Right cardiac atrium (tissue), 5 donors: Measurements from ENCODE around the gene ZNF121. TPM values are rescaled to one million over a fixed set of nuclear protein-coding genes. Genes with fewer than 3 reads are reported as not detected.
A peak's percentile ranks its signal among the peaks of the same experiment; 100 is the strongest.
"Not testable (repeated sequence)": the region's sequence is repeated elsewhere in the genome, so short reads cannot be mapped to it uniquely, and the experiment has no call there.

Experiments
- ATAC-seq, 2 donors: fragments of 200-7000 bp; cut with Tn5 transposase; one replicate each; pipeline versions ENCODE4 v1.8.0 to v1.9.1; 2020; ENCODE audit warnings: moderate library complexity in 2 of 2, mild to moderate bottlenecking in 1 of 2
- DNase-seq, 3 donors: peaks; one replicate each; pipeline ENCODE4 v3.0.0-alpha.2; 2020
- H3K27ac ChIP-seq: one replicate; pipeline ENCODE4 v1.5.1; 2013; ENCODE audit warnings: mild to moderate bottlenecking, low read length, control low read depth, moderate library complexity
- H3K27me3 ChIP-seq: one replicate; pipeline ENCODE4 v1.6.1; 2013; ENCODE audit not compliant: control insufficient read depth, insufficient read depth
- H3K4me1 ChIP-seq: one replicate; pipeline ENCODE4 v1.6.1; 2013; ENCODE audit warnings: low read length; ENCODE audit not compliant: control insufficient read depth, insufficient read depth
- H3K4me3 ChIP-seq: one replicate; pipeline ENCODE4 v1.5.1; 2013; ENCODE audit warnings: low read length, control low read depth
- H3K9me3 ChIP-seq: one replicate; pipeline ENCODE4 v1.6.1; 2013; ENCODE audit warnings: low read length; ENCODE audit not compliant: control insufficient read depth
- WGBS: extraction: QIAGEN DNeasy Blood & Tissue Kit; methylation state at CpG from one replicate; pipeline ENCODE4 v1.1.7; 2013; 5-methylcytosine and 5-hydroxymethylcytosine counted together
- intact Hi-C, 4 donors: fragments of 100-400 bp; cut with DNase I; formaldehyde crosslinking; loops; one replicate each; pipeline versions ENCODE4 v1.11.0 to v1.14.0; 2022 to 2023
- polyA plus RNA-seq: library from polyadenylated mRNA; stranded (reverse); fragments of 200-250 nt; gene quantifications from one replicate; pipeline ENCODE4 v1.2.3, GENCODE V29; 2013
- total RNA-seq, 4 donors: library from RNA; stranded (reverse); fragmentation: NEBNext Ultra II Directional; extraction: Animal tissue kit (Norgen Biotek cat#: 25700); gene quantifications; one replicate each; pipeline ENCODE4 v1.2.1, GENCODE V29; 2021
- donor health status: healthy with polysubstance abuse.
- donor health status: DM: no; HTN: yes; CAD: no.
- donor health status: DM: no; HTN: no; CAD: no.
- donor health status: DM: no; HTN: yes; CAD: no; lungs with severe emphysema.
- donor health status: DM: yes; HTN: yes; CAD: no.

The ZNF121 gene
- total and polyA plus RNA-seq, 5 donors, result 5.7 to 26.1 (median 15.6) TPM

- H3K4me3 ChIP-seq, H3K27ac ChIP-seq, DNase-seq, H3K9me3 ChIP-seq, intact Hi-C loops, H3K27me3 ChIP-seq, H3K4me1 ChIP-seq, ATAC-seq: not testable (repeated sequence)
- 91% methylated on average over 13 of the region's 13 CpGs for WGBS
These were observed 2.1 kb downstream of the ZNF121 start for GRCh38 chr19:9582081-9582725.

DNA sequence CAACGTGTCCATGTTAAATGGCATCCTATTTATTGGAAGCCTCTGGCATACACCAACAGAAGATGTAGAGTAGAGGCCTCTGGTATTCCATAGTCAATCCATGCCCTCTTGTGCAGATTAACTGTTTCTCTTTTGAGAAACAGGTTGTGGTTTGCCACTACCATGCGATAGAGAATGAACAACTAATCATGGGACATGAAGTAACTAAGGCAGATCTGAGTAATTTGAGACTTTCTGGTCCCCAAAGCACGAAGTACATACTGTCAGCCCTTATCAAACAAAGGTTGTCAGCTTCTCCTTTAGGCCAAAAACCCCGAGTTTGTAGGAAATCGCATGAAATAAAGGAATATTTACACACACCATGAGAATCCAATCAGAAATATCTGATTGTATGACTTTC is 3.6 kb downstream of the ZNF121 start:
- DNase-seq (no peak), ATAC-seq (no peak)
- Histone ChIP-seq H3K27ac (no peak overlapping the region), H3K9me3 (peaks cover 2% of the 10 kb centered on the region), H3K4me3 (no peak overlapping the region), H3K4me1 (peaks cover 2% of the 10 kb centered on the region), H3K27me3 (no peaks in the 10 kb centered on the region)
- WGBS, result 90% methylated on average over 5 of the region's 5 CpGs
- intact Hi-C loops, result no loop called here

- DNase-seq (no peak), ATAC-seq (no peak)
- intact Hi-C loops, result no loop called here
- WGBS, result over 99% methylated on average over 6 of the region's 6 CpGs
- no peak overlapping the region for H3K27ac ChIP-seq
- no peaks in the 10 kb centered on the region for H3K27me3 ChIP-seq
- peaks cover 18% of the 10 kb centered on the region for H3K9me3 ChIP-seq
- H3K4me3 ChIP-seq, result no peak overlapping the region
- H3K4me1 ChIP-seq, result no peaks in the 10 kb centered on the region
These were observed 14.0 kb downstream of the ZNF121 start for GRCh38 chr19:9570255-9570654.

DNA sequence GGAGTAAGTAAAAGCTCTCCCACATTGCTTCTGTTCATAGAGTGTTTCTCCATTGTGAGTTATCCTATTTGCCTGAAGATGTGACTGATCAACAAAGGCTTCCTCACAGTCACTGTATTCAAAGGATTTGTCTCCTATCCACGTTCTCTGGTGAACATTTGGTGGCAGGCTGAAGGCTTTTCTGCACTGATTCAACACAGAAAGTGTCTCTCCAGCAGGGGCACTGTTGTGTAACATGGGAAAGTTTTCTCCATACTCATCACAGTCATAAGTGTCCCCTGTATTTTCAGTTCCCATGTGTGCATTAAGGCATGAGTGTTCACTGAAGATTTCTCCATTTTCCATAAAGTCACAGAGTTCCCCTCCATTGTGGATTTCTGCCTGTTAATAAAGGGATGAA is 17.6 kb downstream of the ZNF121 start:
- ATAC-seq (no peak), DNase-seq (no peak)
- 98% methylated on average over 1 of the region's 1 CpG for WGBS
- no peak overlapping the region for H3K4me3 ChIP-seq
- no peaks in the 10 kb centered on the region for H3K4me1 ChIP-seq
- intact Hi-C loops, result no loop called here
- no peaks in the 10 kb centered on the region for H3K27me3 ChIP-seq
- peaks cover 19% of the 10 kb centered on the region for H3K9me3 ChIP-seq
- H3K27ac ChIP-seq, result no peak overlapping the region

DNA sequence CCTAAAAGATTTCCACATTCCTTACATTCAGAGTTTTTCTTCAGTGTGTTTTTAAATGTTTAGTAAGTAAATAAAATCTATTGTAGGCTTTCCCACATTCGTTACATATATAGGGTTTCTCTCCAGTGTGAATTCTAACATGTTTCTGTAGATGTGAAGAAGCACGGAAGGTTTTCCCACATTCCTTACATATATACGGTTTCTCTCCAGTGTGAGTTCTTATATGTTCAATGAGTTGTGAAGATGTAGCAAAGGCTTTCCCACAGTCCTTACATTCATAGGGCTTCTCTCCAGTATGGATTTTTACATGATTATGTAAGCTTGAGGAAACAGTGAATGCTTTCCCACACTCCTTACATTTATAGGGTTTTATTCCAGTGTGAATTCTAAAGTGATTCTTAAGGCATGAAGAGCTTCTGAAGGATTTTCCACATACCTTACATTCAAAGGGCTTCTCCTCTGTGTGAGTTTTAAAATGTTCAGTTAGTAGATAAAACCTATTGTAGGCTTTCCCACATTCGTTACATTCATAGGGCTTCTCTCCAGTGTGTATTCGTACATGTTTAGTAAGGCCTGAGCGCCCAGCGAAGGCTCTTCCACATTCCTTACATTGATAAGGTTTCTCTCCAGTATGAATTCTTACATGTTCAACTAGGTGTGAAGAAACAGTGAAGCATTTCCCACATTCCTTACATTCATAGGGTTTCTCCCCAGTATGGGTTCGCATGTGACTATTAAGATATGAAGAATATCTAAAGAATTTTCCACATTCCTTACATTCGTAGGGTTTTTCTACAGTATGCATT is 18.2 kb downstream of the ZNF121 start:
- Histone ChIP-seq H3K9me3 (peaks cover 21% of the 10 kb centered on the region), H3K4me1 (no peaks in the 10 kb centered on the region), H3K27me3 (no peaks in the 10 kb centered on the region), H3K4me3 (peak overlapping the region; percentile 23), H3K27ac (no peak overlapping the region)
- 95% methylated on average over 9 of the region's 9 CpGs for WGBS
- intact Hi-C loops, result no loop called here
- DNase-seq (no peak), ATAC-seq (no peak)

DNA sequence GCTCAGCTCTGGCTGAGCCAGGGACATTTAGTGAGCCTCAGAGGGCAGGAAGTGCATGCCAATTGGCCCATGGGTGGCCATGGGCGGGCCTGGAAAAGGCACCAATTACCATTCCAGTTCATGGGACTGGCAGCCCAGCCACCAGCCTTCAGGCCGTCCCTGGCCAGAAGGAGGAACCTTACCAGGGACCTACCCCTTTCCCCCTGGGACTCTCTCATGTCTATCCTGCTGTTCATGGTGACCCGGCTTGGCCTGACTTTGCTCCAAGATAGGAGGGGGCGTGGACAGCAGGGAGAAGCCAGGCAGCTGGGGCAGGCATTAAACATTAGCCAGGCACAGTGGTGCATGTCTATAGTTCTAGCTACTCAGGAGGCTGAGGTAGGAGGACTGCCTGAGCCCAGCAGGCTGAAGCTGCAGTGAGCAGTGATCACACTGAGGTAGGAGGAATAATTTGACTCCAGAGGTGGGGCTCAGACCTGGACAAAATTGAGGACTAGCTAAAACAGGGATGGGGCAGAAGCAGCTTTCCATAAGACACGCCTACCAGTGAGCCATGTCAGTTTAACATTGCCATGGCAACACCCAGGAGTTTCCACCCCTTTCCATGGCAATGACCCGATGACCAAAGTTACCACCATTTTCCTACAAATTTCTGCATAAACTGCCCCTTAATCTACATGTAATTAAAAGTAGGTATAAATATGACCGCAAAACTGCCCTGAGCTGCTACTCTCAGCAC is 31.6 kb downstream of the ZNF121 start:
- 94% methylated on average over 7 of the region's 7 CpGs for WGBS
- ATAC-seq, result no peak

DNA sequence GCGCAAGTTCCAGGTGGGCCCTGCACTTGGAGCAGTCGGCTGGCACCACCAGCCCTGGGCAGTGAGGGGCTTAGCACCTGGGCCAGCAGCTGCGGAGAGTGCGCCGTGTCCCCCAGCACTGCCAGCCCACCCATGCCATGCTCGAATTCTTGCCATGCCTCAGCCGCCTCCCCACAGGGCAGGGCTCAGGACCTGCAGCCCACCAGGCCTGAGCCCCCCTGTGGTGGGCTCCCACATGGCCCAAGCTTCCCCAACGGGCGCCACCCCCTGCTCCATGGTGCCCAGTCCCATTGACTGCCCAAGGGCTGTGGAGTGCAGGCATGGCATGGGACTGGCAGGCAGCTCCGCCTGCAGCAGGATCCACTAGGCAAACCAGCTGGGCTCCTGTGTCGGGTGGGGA is 36.4 kb downstream of the ZNF121 start:
- H3K9me3 ChIP-seq, result no peaks in the 10 kb centered on the region
- WGBS, result 94% methylated on average over 11 of the region's 11 CpGs
- no peaks in the 10 kb centered on the region for H3K4me1 ChIP-seq
- intact Hi-C loops, result no loop called here
- ATAC-seq, result no peak
- H3K4me3 ChIP-seq, result no peak overlapping the region
- H3K27ac ChIP-seq, result no peak overlapping the region
- DNase-seq, result no peak
- H3K27me3 ChIP-seq, result no peaks in the 10 kb centered on the region

More for the DNA sequence above, 31.6 kb downstream of the ZNF121 start:
- Histone ChIP-seq H3K27ac (no peak overlapping the region), H3K4me3 (no peak overlapping the region), H3K27me3 (no peaks in the 10 kb centered on the region), H3K4me1 (no peaks in the 10 kb centered on the region), H3K9me3 (no peaks in the 10 kb centered on the region)
- no peak for DNase-seq
- intact Hi-C loops, result no loop called here

DNA sequence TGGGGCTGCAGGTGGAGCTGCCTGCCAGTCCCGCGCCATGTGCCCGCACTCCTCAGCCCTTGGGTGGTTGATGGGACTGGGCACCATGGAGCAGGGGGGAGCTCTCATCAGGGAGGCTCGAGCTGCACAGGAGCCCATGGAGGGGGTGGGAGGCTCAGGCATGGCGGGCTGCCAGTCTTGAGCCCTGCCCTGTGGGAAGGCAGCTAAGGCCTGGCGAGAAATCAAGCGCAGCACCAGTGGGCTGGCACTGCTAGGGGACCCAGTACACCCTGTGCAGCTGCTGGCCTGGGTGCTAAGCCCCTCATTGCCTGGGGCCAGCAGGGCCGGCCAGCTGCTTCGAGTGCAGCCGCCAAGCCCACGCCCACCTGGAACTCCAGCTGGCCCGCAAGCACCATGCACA is 43.0 kb downstream of the ZNF121 start:
- H3K27me3 ChIP-seq, H3K4me1 ChIP-seq, H3K27ac ChIP-seq, intact Hi-C loops, H3K4me3 ChIP-seq, H3K9me3 ChIP-seq, ATAC-seq: not testable (repeated sequence)
- DNase-seq, result peak in 1 of 3 donors; percentile 37
- 91% methylated on average over 12 of the region's 12 CpGs for WGBS

DNA sequence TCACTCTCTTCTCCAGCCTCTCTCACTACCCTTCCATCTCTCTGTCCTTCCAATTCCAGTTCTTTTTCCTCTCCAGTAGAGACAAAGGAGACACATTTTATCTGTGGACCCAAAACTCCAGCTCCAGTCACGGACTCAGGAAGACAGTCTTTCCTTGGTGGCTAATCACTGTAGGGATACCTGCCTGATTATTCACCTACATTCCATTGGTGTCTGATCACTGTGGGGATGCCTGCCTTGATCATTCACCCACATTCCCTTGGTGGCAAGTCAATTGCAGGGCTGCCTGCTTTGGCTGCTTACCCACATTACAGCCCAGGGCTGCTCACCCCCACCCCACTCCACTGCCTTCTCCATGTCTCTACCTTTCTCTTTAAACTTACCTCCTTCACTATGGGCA is 44.4 kb downstream of the ZNF121 start:
- H3K9me3 ChIP-seq, intact Hi-C loops, ATAC-seq, DNase-seq, H3K27ac ChIP-seq, H3K4me3 ChIP-seq, H3K27me3 ChIP-seq, H3K4me1 ChIP-seq: not testable (repeated sequence)
- WGBS, result 96% methylated on average over 1 of the region's 1 CpG

GRCh38 chr19:9539201-9539600 is 45.1 kb downstream of the ZNF121 start:
- H3K27me3 ChIP-seq, H3K4me1 ChIP-seq, H3K9me3 ChIP-seq, intact Hi-C loops, ATAC-seq, H3K4me3 ChIP-seq: not testable (repeated sequence)
- DNase-seq, result peak in 1 of 3 donors; percentile 20
- peak overlapping the region; percentile 21 for H3K27ac ChIP-seq
- 84% methylated on average over 6 of the region's 6 CpGs for WGBS
